A673 (cell line): Measurements from ENCODE around the gene CRABP1. TPM values are rescaled to one million over a fixed set of nuclear protein-coding genes. Genes with fewer than 3 reads are reported as not detected.

Source experiments
- BruUV-seq: library from RNA; stranded (reverse); fragments of 400-500 nt; replicated peaks from 2 replicates; lab custom pipeline; 2021; lab: Mats Ljungman, UMichigan
- CTCF ChIA-PET: fragments of 300-600 bp; sonication (Branson Sonifier 250); formaldehyde crosslinking; loops from one replicate; lab custom pipeline; 2022; ENCODE audit warnings: antibody characterized with exemption; lab: Charles Lee
- POLR2A ChIA-PET: fragments of 300-600 bp; sonication (Branson Sonifier 250); formaldehyde crosslinking; loops from one replicate; lab custom pipeline; 2022; ENCODE audit warnings: antibody characterized with exemption; ENCODE audit not compliant: low non-redundant PET; lab: Charles Lee
- DNase-seq: peaks from one replicate; pipeline ENCODE4 v3.0.0-alpha.2; 2015; ENCODE audit warnings: low spot score
- H3K27ac ChIP-seq: fragments of 200-600 bp; sonication (generic); 2 replicates; pipeline ENCODE4 v1.5.1; 2016; ENCODE audit warnings: mixed run types, low read depth, mild to moderate bottlenecking, mixed read lengths, antibody characterized with exemption, low read length; ENCODE audit not compliant: poor library complexity, severe bottlenecking
- H3K27me3 ChIP-seq: fragments of 200-600 bp; sonication (generic); replicated peaks from 2 replicates; pipeline ENCODE4 v1.6.1; 2017; ENCODE audit warnings: mixed run types, low read depth, mild to moderate bottlenecking, mixed read lengths, antibody characterized with exemption, low read length; ENCODE audit not compliant: insufficient read depth, poor library complexity
- H3K36me3 ChIP-seq: fragments of 200-600 bp; sonication (generic); 2 replicates; pipeline ENCODE4 v1.6.1; 2016; ENCODE audit warnings: mixed run types, mild to moderate bottlenecking, mixed read lengths, antibody characterized with exemption, low read length; ENCODE audit not compliant: insufficient read depth, poor library complexity, severe bottlenecking
- H3K4me1 ChIP-seq: fragments of 200-600 bp; sonication (generic); 2 replicates; pipeline ENCODE4 v1.6.1; 2017; ENCODE audit warnings: mixed run types, mild to moderate bottlenecking, mixed read lengths, antibody characterized with exemption, low read length; ENCODE audit not compliant: insufficient read depth, poor library complexity, severe bottlenecking
- H3K4me3 ChIP-seq: fragments of 200-600 bp; sonication (generic); 2 replicates; pipeline ENCODE4 v1.5.1; 2016; ENCODE audit warnings: low read depth, mixed run types, mild to moderate bottlenecking, mixed read lengths, low read length; ENCODE audit not compliant: poor library complexity, severe bottlenecking
- H3K9me3 ChIP-seq: fragments of 200-600 bp; sonication (generic); 2 replicates; pipeline ENCODE4 v1.6.1; 2016; ENCODE audit warnings: mixed run types, low read depth, mild to moderate bottlenecking, mixed read lengths, antibody characterized with exemption, low read length; ENCODE audit not compliant: poor library complexity, severe bottlenecking
- EZH2 ChIP-seq: fragments of 200-600 bp; sonication (generic); IDR thresholded peaks from 2 replicates; pipeline ENCODE4 v1.6.1; 2017; ENCODE audit warnings: borderline replicate concordance, low read depth, mild to moderate bottlenecking, mixed read lengths, antibody characterized with exemption, low read length; ENCODE audit not compliant: poor library complexity, severe bottlenecking
- intact Hi-C: fragments of 100-400 bp; cut with micrococcal nuclease; formaldehyde crosslinking; loops from one replicate; pipeline ENCODE4 v1.10.0; 2022; ENCODE audit not compliant: unreplicated experiment
- total RNA-seq: library from RNA; stranded (reverse); gene quantifications from 2 replicates; pipeline ENCODE4 v1.2.3, GENCODE V29; 2021
- TF ChIP-seq, protein P1 (sequence below): fragments of 300-800, 200-600 bp; sonication (generic); conservative IDR thresholded peaks from 2 replicates; pipeline ENCODE4 v1.5.1; 2017; ENCODE audit warnings: low read depth, mild to moderate bottlenecking, antibody characterized with exemption, low read length, moderate library complexity, mixed read lengths

Gene CRABP1
- total RNA-seq, 1 experiment from 2014 or later, result 61.2 TPM

DNA sequence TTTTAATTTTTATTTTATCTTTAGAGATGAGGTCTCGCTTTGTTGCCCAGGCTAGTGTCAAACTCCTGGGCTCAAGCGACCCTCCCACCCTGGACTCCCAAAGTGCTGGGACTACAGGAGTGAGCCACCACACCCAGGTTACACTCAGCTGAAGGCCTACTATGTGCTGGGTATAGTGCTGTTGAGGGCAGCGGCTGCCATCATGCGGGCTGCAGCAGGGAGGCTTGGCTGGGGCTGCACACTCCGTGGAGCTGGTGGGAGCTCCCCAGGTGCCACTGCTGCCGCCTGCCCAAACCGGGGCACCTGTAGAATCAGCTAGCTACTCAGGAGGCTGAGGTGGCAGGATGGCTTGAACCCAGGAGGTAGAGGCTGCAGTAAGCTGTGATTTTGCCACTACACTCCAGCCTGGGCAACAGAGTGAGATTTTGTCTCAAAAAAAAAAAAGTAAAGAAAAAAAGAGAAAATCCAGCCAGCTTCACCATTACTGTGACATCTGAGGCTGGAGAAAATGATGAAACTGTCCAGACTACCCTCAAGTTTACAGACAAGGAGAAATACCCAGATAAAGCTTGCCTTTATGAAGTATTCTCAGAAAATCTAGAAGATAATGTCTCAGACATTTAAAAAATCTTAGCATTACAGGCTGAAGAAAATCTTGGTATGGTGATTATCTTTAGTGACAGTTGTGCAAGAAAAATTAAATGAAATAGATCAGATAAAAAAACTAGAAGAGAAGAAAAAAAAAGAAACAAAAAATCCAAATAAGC, 42.1 kb downstream of the CRABP1 start:
- H3K36me3 ChIP-seq, result no peaks in the 10 kb centered on the region
- CTCF ChIA-PET, result no interaction called here
- POLR2A ChIA-PET, result no interaction called here
- TF ChIP-seq, protein P1, sequence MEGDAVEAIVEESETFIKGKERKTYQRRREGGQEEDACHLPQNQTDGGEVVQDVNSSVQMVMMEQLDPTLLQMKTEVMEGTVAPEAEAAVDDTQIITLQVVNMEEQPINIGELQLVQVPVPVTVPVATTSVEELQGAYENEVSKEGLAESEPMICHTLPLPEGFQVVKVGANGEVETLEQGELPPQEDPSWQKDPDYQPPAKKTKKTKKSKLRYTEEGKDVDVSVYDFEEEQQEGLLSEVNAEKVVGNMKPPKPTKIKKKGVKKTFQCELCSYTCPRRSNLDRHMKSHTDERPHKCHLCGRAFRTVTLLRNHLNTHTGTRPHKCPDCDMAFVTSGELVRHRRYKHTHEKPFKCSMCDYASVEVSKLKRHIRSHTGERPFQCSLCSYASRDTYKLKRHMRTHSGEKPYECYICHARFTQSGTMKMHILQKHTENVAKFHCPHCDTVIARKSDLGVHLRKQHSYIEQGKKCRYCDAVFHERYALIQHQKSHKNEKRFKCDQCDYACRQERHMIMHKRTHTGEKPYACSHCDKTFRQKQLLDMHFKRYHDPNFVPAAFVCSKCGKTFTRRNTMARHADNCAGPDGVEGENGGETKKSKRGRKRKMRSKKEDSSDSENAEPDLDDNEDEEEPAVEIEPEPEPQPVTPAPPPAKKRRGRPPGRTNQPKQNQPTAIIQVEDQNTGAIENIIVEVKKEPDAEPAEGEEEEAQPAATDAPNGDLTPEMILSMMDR, result no peak
- no peak for TF ChIP-seq EZH2
- no peak overlapping the region for H3K4me3 ChIP-seq
- BruUV-seq, result no TSS peak
- H3K4me1 ChIP-seq, result no peaks in the 10 kb centered on the region
- H3K27me3 ChIP-seq, result peaks cover 4% of the 10 kb centered on the region
- H3K27ac ChIP-seq, result no peak overlapping the region
- H3K9me3 ChIP-seq, result no peaks in the 10 kb centered on the region
- intact Hi-C loops, result no loop called here
- DNase-seq, result no peak

- Histone ChIP-seq H3K27ac (no peak overlapping the region), H3K4me1 (no peaks in the 10 kb centered on the region), H3K9me3 (no peaks in the 10 kb centered on the region), H3K4me3 (no peak overlapping the region), H3K36me3 (no peaks in the 10 kb centered on the region), H3K27me3 (peaks cover 4% of the 10 kb centered on the region)
- intact Hi-C loops, result no loop called here
- ChIA-PET CTCF (interaction anchor here (1.2 kb wide), 1 partner anchor 38 kb away, joined by 3 read pairs; no protein-coding TSS in a partner anchor), POLR2A (no interaction called here)
- DNase-seq, result no peak
- no TSS peak for BruUV-seq
- TF ChIP-seq, protein P1, result no peak
- no peak for TF ChIP-seq EZH2
These were observed 44.5 kb downstream of the CRABP1 start for GRCh38 chr15:78384651-78385050.

DNA sequence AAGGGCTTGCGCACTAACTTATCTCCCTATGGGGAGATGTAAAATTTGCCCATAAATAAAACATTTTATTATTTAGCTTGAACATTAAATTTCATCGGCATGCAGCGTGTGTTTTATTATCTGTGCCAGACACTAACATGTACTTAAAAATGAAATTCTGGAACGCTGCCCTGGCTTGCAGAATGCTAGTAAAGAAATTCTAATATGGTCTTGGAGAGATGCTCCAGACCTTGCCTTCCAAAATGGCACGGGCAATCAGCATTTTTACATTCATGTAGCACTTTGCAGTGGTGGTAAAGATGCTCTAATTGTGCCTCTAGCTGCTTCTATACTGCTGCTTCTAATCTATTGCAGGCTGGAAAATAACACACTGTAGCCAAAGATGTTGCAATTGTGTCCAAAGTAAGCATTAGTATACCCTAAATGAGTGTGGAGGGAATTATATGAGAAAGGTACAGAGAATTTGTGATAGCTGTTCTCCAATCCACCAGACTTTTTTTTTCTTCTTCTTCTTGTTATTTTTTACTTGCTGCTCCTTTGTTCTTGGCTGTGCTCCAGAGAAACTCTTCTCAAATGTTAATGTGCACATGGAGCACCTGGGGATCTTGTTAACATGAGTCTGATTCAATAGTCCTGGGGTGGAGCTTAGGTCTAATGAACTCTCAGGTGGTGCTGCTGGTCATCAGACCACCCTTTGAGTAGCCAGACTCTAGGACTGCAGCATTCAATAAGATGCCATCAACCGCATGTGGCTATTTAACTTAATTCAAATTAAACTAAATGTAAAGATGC, 47.3 kb downstream of the CRABP1 start:
- intact Hi-C loops, result no loop called here
- DNase-seq, result no peak
- ChIA-PET CTCF (interaction anchor here (0.6 kb wide), 1 partner anchor 33 kb away, joined by 5 read pairs; no protein-coding TSS in a partner anchor), POLR2A (no interaction called here)
- TF ChIP-seq EZH2, result no peak
- TF ChIP-seq, protein P1, result no peak
- no TSS peak for BruUV-seq
- H3K27ac ChIP-seq, result no peak overlapping the region
- no peaks in the 10 kb centered on the region for H3K36me3 ChIP-seq
- H3K4me1 ChIP-seq, result no peaks in the 10 kb centered on the region
- peaks cover 4% of the 10 kb centered on the region for H3K27me3 ChIP-seq
- H3K4me3 ChIP-seq, result no peak overlapping the region
- H3K9me3 ChIP-seq, result no peaks in the 10 kb centered on the region
